NT2/D1 (cell line): ENCODE data around the gene COBLL1.

Experiments
- SUZ12 ChIP-seq: IDR thresholded peaks from 2 replicates; pipeline ENCODE4 v1.6.1; 2011; ENCODE audit not compliant: insufficient read length, insufficient read depth; ENCODE audit errors: extremely low read depth
- YY1 ChIP-seq: IDR thresholded peaks from 2 replicates; pipeline ENCODE4 v1.6.1; 2011; ENCODE audit not compliant: insufficient read length, insufficient read depth

DNA sequence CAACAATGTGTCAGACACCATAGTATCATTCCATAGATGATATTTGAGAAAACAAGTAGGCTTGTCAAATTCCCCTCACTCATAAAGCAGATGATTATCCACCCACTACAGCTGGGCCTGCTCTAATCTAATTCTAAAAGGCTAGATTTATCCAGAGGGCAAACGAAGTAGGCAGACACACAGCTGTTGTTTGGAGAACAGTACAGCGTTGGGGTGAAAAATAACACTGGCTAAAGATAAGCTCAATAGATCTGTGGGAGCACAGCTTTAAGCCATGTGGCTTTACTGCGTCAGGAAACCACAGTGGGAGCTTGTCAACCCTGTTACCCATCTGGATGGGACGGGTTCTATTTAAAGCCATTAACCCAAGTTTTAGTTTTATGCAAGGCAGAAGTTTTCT, 48.9 kb upstream of the COBLL1 start:
- TF ChIP-seq SUZ12 (no peak), YY1 (no peak)
